Mucosa of stomach (tissue), 1 donor: ENCODE data around the gene MAP3K2.
A peak's percentile ranks its signal among the peaks of the same experiment; 100 is the strongest.

Experiments
- H3K27me3 ChIP-seq: one replicate; pipeline ENCODE4 v1.7.0; 2013; ENCODE audit warnings: mild to moderate bottlenecking, low read length; ENCODE audit not compliant: control insufficient read depth, insufficient read depth
- H3K36me3 ChIP-seq: one replicate; pipeline ENCODE4 v1.7.0; 2013; ENCODE audit warnings: low read length; ENCODE audit not compliant: control insufficient read depth, insufficient read depth
- H3K4me1 ChIP-seq: one replicate; pipeline ENCODE4 v1.7.0; 2013; ENCODE audit warnings: mild to moderate bottlenecking, low read length; ENCODE audit not compliant: control insufficient read depth, insufficient read depth
- H3K4me3 ChIP-seq: one replicate; pipeline ENCODE4 v1.7.0; 2013; ENCODE audit warnings: low read length
- H3K9ac ChIP-seq: one replicate; pipeline ENCODE4 v1.7.0; 2013; ENCODE audit warnings: mild to moderate bottlenecking, low read length, moderate library complexity
- H3K9me3 ChIP-seq: one replicate; pipeline ENCODE4 v1.7.0; 2013; ENCODE audit warnings: mild to moderate bottlenecking, low read length, moderate library complexity; ENCODE audit not compliant: control insufficient read depth
- donor health status: Pancreatic carcinoma.

MAP3K2 gene

GRCh38 chr2:127408807-127409099 lies 21.0 kb upstream of the MAP3K2 start:
- H3K9ac ChIP-seq: peak overlapping the region; percentile 77
- H3K27me3 ChIP-seq: no peaks in the 10 kb centered on the region
- no peaks in the 10 kb centered on the region for H3K9me3 ChIP-seq
- H3K4me1 ChIP-seq: peaks cover 14% of the 10 kb centered on the region
- H3K4me3 ChIP-seq: no peak overlapping the region
- no peaks in the 10 kb centered on the region for H3K36me3 ChIP-seq

GRCh38 chr2:127408004-127408806 lies 20.4 kb upstream of the MAP3K2 start:
- peaks cover 13% of the 10 kb centered on the region for H3K4me1 ChIP-seq
- peak overlapping the region; percentile 77 for H3K9ac ChIP-seq
- no peaks in the 10 kb centered on the region for H3K36me3 ChIP-seq
- H3K9me3 ChIP-seq: no peaks in the 10 kb centered on the region
- H3K27me3 ChIP-seq: no peaks in the 10 kb centered on the region
- no peak overlapping the region for H3K4me3 ChIP-seq

GRCh38 chr2:127407661-127408003 lies 19.9 kb upstream of the MAP3K2 start:
- Histone ChIP-seq H3K4me1 (peaks cover 17% of the 10 kb centered on the region), H3K27me3 (no peaks in the 10 kb centered on the region), H3K4me3 (no peak overlapping the region), H3K9ac (peak overlapping the region; percentile 40), H3K36me3 (no peaks in the 10 kb centered on the region), H3K9me3 (no peaks in the 10 kb centered on the region)

GRCh38 chr2:127407091-127407490 lies 19.3 kb upstream of the MAP3K2 start:
- no peak overlapping the region for H3K4me3 ChIP-seq
- H3K9me3 ChIP-seq: no peaks in the 10 kb centered on the region
- H3K4me1 ChIP-seq: peaks cover 22% of the 10 kb centered on the region
- H3K27me3 ChIP-seq: no peaks in the 10 kb centered on the region
- H3K9ac ChIP-seq: peak overlapping the region; percentile 40
- H3K36me3 ChIP-seq: no peaks in the 10 kb centered on the region

GRCh38 chr2:127406454-127406853 lies 18.7 kb upstream of the MAP3K2 start:
- Histone ChIP-seq H3K4me3 (no peak overlapping the region), H3K4me1 (peaks cover 28% of the 10 kb centered on the region), H3K27me3 (no peaks in the 10 kb centered on the region), H3K9ac (no peak overlapping the region), H3K9me3 (no peaks in the 10 kb centered on the region), H3K36me3 (no peaks in the 10 kb centered on the region)

GRCh38 chr2:127405255-127405610 lies 17.5 kb upstream of the MAP3K2 start:
- Histone ChIP-seq H3K27me3 (no peaks in the 10 kb centered on the region), H3K9ac (no peak overlapping the region), H3K4me3 (no peak overlapping the region), H3K4me1 (peaks cover 41% of the 10 kb centered on the region), H3K9me3 (no peaks in the 10 kb centered on the region), H3K36me3 (no peaks in the 10 kb centered on the region)

GRCh38 chr2:127404466-127405254 lies 16.9 kb upstream of the MAP3K2 start:
- Histone ChIP-seq H3K27me3 (no peaks in the 10 kb centered on the region), H3K4me3 (no peak overlapping the region), H3K36me3 (no peaks in the 10 kb centered on the region), H3K9ac (no peak overlapping the region), H3K9me3 (no peaks in the 10 kb centered on the region), H3K4me1 (peaks cover 46% of the 10 kb centered on the region)

- Histone ChIP-seq H3K4me1 (peaks cover 46% of the 10 kb centered on the region), H3K9ac (no peak overlapping the region), H3K4me3 (no peak overlapping the region), H3K36me3 (no peaks in the 10 kb centered on the region), H3K9me3 (no peaks in the 10 kb centered on the region), H3K27me3 (no peaks in the 10 kb centered on the region)
Measured at GRCh38 chr2:127403460-127403859, 15.7 kb upstream of the MAP3K2 start.

GRCh38 chr2:127401757-127402695 lies 14.3 kb upstream of the MAP3K2 start:
- H3K4me1 ChIP-seq: peaks cover 51% of the 10 kb centered on the region

GRCh38 chr2:127400897-127401756 lies 13.4 kb upstream of the MAP3K2 start:
- no peaks in the 10 kb centered on the region for H3K36me3 ChIP-seq
- H3K9ac ChIP-seq: peak overlapping the region; percentile 38
- H3K4me1 ChIP-seq: peaks cover 51% of the 10 kb centered on the region
- no peaks in the 10 kb centered on the region for H3K27me3 ChIP-seq
- no peaks in the 10 kb centered on the region for H3K9me3 ChIP-seq
- H3K4me3 ChIP-seq: no peak overlapping the region

More at GRCh38 chr2:127401757-127402695, 14.3 kb upstream of the MAP3K2 start:
- H3K36me3 ChIP-seq: no peaks in the 10 kb centered on the region
- no peaks in the 10 kb centered on the region for H3K9me3 ChIP-seq
- no peak overlapping the region for H3K4me3 ChIP-seq
- H3K27me3 ChIP-seq: no peaks in the 10 kb centered on the region
- H3K9ac ChIP-seq: no peak overlapping the region

GRCh38 chr2:127400533-127400896 lies 12.7 kb upstream of the MAP3K2 start:
- H3K4me3 ChIP-seq: no peak overlapping the region
- peak overlapping the region; percentile 38 for H3K9ac ChIP-seq
- no peaks in the 10 kb centered on the region for H3K9me3 ChIP-seq
- no peaks in the 10 kb centered on the region for H3K36me3 ChIP-seq
- peaks cover 51% of the 10 kb centered on the region for H3K4me1 ChIP-seq
- H3K27me3 ChIP-seq: no peaks in the 10 kb centered on the region
